GM12892 (cell line): ENCODE measurements around the gene LGR6.

Source experiments
- POLR2A ChIP-seq: IDR thresholded peaks from 2 replicates; pipeline ENCODE4 v1.6.1; 2011; ENCODE audit warnings: low read depth, low read length, control low read depth
- POLR2AphosphoS5 ChIP-seq: IDR thresholded peaks from 2 replicates; pipeline ENCODE4 v1.6.1; 2011; ENCODE audit warnings: low read depth, low read length, control low read depth
- TAF1 ChIP-seq: IDR thresholded peaks from 2 replicates; pipeline ENCODE4 v1.6.1; 2011; ENCODE audit warnings: low read depth, mild to moderate bottlenecking, control low read depth, low read length, borderline replicate concordance

- TF ChIP-seq POLR2A (no peak), POLR2AphosphoS5 (no peak), TAF1 (no peak)
Observed at GRCh38 chr1:202223121-202223860, 29.7 kb downstream of the LGR6 start.
